Loucy (cell line): ENCODE measurements around the gene TRAPPC14.
"Not testable (repeated sequence)": the region's sequence is repeated elsewhere in the genome, so short reads cannot be mapped to it uniquely, and the experiment has no call there.

ENCODE experiments used
- H2AFZ ChIP-seq: fragments of 200-600 bp; sonication (generic); 2 replicates; pipeline ENCODE4 v1.6.0; 2016; ENCODE audit warnings: antibody characterized with exemption, mild to moderate bottlenecking, low read length, moderate library complexity
- H3F3A ChIP-seq: fragments of 200-600 bp; 2 replicates; pipeline ENCODE4 v1.6.0; 2016; ENCODE audit warnings: antibody characterized with exemption, low read depth, mild to moderate bottlenecking
- H3K27me3 ChIP-seq: fragments of 200-600 bp; sonication (generic); 2 replicates; pipeline ENCODE4 v1.6.1; 2014; ENCODE audit warnings: low read length, mild to moderate bottlenecking; ENCODE audit not compliant: insufficient read depth, poor library complexity, severe bottlenecking
- H3K36me3 ChIP-seq: fragments of 200-600 bp; sonication (generic); 2 replicates; pipeline ENCODE4 v1.6.1; 2016; ENCODE audit warnings: low read length; ENCODE audit not compliant: insufficient read depth
- H3K4me1 ChIP-seq: fragments of 200-600 bp; sonication (generic); 2 replicates; pipeline ENCODE4 v1.5.1; 2014; ENCODE audit warnings: low read length, mild to moderate bottlenecking; ENCODE audit not compliant: insufficient read depth, poor library complexity, severe bottlenecking
- H3K4me2 ChIP-seq: fragments of 200-600 bp; sonication (generic); 2 replicates; pipeline ENCODE4 v1.6.0; 2014; ENCODE audit warnings: antibody characterized with exemption, low read length, low read depth, mild to moderate bottlenecking; ENCODE audit not compliant: poor library complexity, severe bottlenecking
- H3K4me3 ChIP-seq: fragments of 200-600 bp; sonication (generic); 2 replicates; pipeline ENCODE4 v1.5.1; 2014; ENCODE audit warnings: low read length, mild to moderate bottlenecking, mixed read lengths; ENCODE audit not compliant: poor library complexity, severe bottlenecking
- H3K79me2 ChIP-seq: fragments of 200-600 bp; sonication (generic); 2 replicates; pipeline ENCODE4 v1.6.1; 2014; ENCODE audit warnings: low read length; ENCODE audit not compliant: insufficient read depth
- H3K9ac ChIP-seq: fragments of 200-600 bp; sonication (generic); 2 replicates; pipeline ENCODE4 v1.6.0; 2014; ENCODE audit warnings: mild to moderate bottlenecking, low read depth, low read length, moderate library complexity; ENCODE audit not compliant: poor library complexity, severe bottlenecking
- H3K9me2 ChIP-seq: fragments of 200-600 bp; sonication (generic); replicated peaks from 2 replicates; pipeline ENCODE4 v1.6.1; 2016; ENCODE audit warnings: low read depth, low read length, mixed read lengths
- H3K9me3 ChIP-seq: fragments of 200-600 bp; sonication (generic); 2 replicates; pipeline ENCODE4 v1.6.1; 2014; ENCODE audit warnings: mild to moderate bottlenecking, antibody characterized with exemption, low read length, low read depth; ENCODE audit not compliant: insufficient read depth
- H4K20me1 ChIP-seq: fragments of 200-600 bp; sonication (generic); 2 replicates; pipeline ENCODE4 v1.6.0; 2014; ENCODE audit warnings: antibody characterized with exemption, low read length, mild to moderate bottlenecking; ENCODE audit not compliant: insufficient read depth, poor library complexity, severe bottlenecking
- CTCF ChIP-seq: fragments of 200-600 bp; sonication (generic); conservative IDR thresholded peaks from 2 replicates; pipeline ENCODE4 v1.5.1; 2014; ENCODE audit warnings: mild to moderate bottlenecking, antibody characterized with exemption, low read length
- EZH2phosphoT487 ChIP-seq: fragments of 200-600 bp; IDR thresholded peaks from 2 replicates; pipeline ENCODE4 v1.6.1; 2018; ENCODE audit warnings: antibody characterized with exemption, mild to moderate bottlenecking, moderate library complexity, borderline replicate concordance

The TRAPPC14 gene

GRCh38 chr7:100198266-100198665 lies 39.7 kb upstream of the TRAPPC14 start:
- Histone ChIP-seq H3K4me1 (peaks cover 6% of the 10 kb centered on the region), H3F3A (no peaks in the 10 kb centered on the region), H3K4me3 (no peak overlapping the region), H3K79me2 (no peaks in the 10 kb centered on the region), H3K27me3 (no peaks in the 10 kb centered on the region), H3K4me2 (no peak overlapping the region), H3K9me3 (no peaks in the 10 kb centered on the region), H3K9ac (no peak overlapping the region), H3K9me2 (no peaks in the 10 kb centered on the region), H3K36me3 (no peaks in the 10 kb centered on the region), H2AFZ (no peak overlapping the region), H4K20me1 (no peaks in the 10 kb centered on the region)
- TF ChIP-seq CTCF (no peak), EZH2phosphoT487 (no peak)

DNA sequence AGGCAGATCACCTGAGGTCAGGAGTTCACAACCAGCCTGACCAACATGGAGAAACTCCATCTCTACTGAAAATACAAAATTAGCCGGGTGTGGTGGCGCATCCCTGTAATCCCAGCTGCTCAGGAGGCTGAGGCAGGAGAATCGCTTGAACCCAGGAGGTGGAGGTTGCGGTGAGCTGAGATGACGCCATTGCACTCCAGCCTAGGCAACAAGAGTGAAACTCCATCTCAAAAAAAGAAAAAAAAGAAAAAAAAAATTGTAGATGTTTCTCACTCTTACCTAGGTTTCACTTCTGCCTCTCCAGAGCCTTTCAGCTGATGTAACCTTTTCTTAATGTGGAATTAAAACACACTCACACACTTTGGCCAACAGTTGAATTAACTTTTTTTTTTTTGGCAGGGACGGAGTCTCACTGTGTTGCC lies 37.4 kb upstream of the TRAPPC14 start:
- H3K4me2 ChIP-seq, H2AFZ ChIP-seq, H3K27me3 ChIP-seq, H3K9me3 ChIP-seq, H3K79me2 ChIP-seq, H3K4me3 ChIP-seq, H3F3A ChIP-seq, H3K36me3 ChIP-seq, H3K9ac ChIP-seq, H3K9me2 ChIP-seq, H4K20me1 ChIP-seq: not testable (repeated sequence)
- H3K4me1 ChIP-seq, result peaks cover 28% of the 10 kb centered on the region

- H3K4me3 ChIP-seq, result no peak overlapping the region
- no peak overlapping the region for H3K4me2 ChIP-seq
- TF ChIP-seq CTCF, result no peak
- peaks cover 35% of the 10 kb centered on the region for H3K4me1 ChIP-seq
- no peaks in the 10 kb centered on the region for H3K9me3 ChIP-seq
- no peak overlapping the region for H2AFZ ChIP-seq
- no peak overlapping the region for H3K9ac ChIP-seq
- no peaks in the 10 kb centered on the region for H4K20me1 ChIP-seq
- no peaks in the 10 kb centered on the region for H3K9me2 ChIP-seq
- H3F3A ChIP-seq, result no peaks in the 10 kb centered on the region
- no peaks in the 10 kb centered on the region for H3K36me3 ChIP-seq
- H3K79me2 ChIP-seq, result no peaks in the 10 kb centered on the region
- H3K27me3 ChIP-seq, result no peaks in the 10 kb centered on the region
Observed at GRCh38 chr7:100195222-100195621, 36.7 kb upstream of the TRAPPC14 start.

DNA sequence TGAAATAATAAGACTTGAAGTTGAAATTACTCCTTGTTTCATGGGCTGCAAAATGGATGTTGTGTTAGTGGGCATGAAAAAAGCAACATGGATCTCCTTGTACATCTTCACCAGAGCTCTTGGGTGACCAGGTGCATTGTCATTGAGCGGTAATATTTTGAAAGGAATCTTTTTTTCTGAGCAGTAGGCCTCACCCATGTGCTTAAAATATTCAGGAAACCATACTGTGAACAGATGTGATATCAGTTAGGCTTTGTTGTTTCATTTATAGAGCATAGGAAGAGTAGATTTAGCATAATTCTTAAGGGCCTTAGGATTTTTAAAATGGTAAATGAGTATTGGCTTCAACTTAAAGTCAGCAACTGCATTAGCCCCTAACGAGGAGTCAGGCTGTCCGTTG lies 34.4 kb upstream of the TRAPPC14 start:
- Histone ChIP-seq H3K27me3 (no peaks in the 10 kb centered on the region), H3K9ac (peak overlapping the region; percentile 29), H3K9me3 (no peaks in the 10 kb centered on the region), H3K36me3 (no peaks in the 10 kb centered on the region), H3K9me2 (no peaks in the 10 kb centered on the region), H3K4me2 (peak overlapping the region; percentile 24), H3K4me3 (no peak overlapping the region), H2AFZ (peak overlapping the region; percentile 3; the same call in 1 of the 2 replicates), H3K79me2 (no peaks in the 10 kb centered on the region), H3F3A (no peaks in the 10 kb centered on the region), H4K20me1 (no peaks in the 10 kb centered on the region), H3K4me1 (peaks cover 36% of the 10 kb centered on the region)
- TF ChIP-seq CTCF (no peak), EZH2phosphoT487 (no peak)

DNA sequence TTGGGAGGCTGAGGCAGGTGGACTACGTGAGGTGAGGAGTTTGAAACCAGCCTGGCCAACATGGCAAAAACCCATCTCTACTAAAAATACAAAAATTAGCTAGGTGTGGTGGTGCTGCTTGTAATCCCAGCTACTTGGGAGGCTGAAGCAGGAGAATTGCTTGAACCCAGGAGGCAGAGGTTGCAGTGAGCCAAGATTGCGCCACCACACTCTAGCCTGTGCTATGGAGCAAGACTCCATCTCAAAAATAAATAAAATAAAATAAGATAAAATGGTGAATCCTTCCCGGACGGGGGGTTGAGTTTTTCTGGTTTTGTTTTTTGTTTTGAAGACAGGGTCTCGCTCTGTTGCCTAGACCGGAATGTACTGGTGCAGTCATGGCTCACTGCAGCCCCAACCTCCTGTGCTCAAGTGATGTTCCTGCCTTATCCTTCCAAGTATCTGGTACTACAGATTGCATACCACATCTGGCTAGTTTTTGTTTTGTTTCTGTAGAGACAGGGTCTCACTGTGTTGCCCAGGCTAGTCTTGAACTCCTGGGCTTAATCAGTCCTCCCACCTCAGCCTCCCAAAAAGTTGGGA lies 33.8 kb upstream of the TRAPPC14 start:
- not testable (repeated sequence) for H3K9ac ChIP-seq
- peak overlapping the region; percentile 24 for H3K4me2 ChIP-seq

More for the DNA sequence above, 33.8 kb upstream of the TRAPPC14 start:
- H3K9me2 ChIP-seq, H3K9me3 ChIP-seq, H3K4me3 ChIP-seq, H3F3A ChIP-seq, H3K36me3 ChIP-seq, H4K20me1 ChIP-seq, H3K27me3 ChIP-seq, H3K79me2 ChIP-seq: not testable (repeated sequence)
- Histone ChIP-seq H2AFZ (peak overlapping the region; percentile 86), H3K4me1 (peaks cover 36% of the 10 kb centered on the region)
